NCI-H69 (cell line): Measurements from ENCODE around the gene TEAD2.
"Not testable (repeated sequence)": the region's sequence is repeated elsewhere in the genome, so short reads cannot be mapped to it uniquely, and the experiment has no call there.

ENCODE experiments used
- DNase-seq: peaks from one replicate; lab custom pipeline; 2025; lab: John Stamatoyannopoulos, UW

Gene TEAD2

GRCh38 chr19:49383599-49383998 lies 21.4 kb upstream of the TEAD2 start:
- DNase-seq, result no peak

GRCh38 chr19:49382639-49383038 lies 20.4 kb upstream of the TEAD2 start:
- DNase-seq, result no peak

GRCh38 chr19:49380391-49380790 lies 18.2 kb upstream of the TEAD2 start:
- DNase-seq, result no peak

GRCh38 chr19:49378512-49378911 lies 16.3 kb upstream of the TEAD2 start:
- no peak for DNase-seq

- no peak for DNase-seq
Measured at GRCh38 chr19:49374665-49375434, 12.6 kb upstream of the TEAD2 start.

GRCh38 chr19:49373174-49373573 lies 11.0 kb upstream of the TEAD2 start:
- DNase-seq, result not testable (repeated sequence)

GRCh38 chr19:49371184-49371583 lies 9.0 kb upstream of the TEAD2 start:
- DNase-seq, result no peak

- no peak for DNase-seq
Measured at GRCh38 chr19:49368711-49369358, 6.6 kb upstream of the TEAD2 start.

GRCh38 chr19:49366110-49366509 lies 3.9 kb upstream of the TEAD2 start:
- DNase-seq, result no peak

- no peak for DNase-seq
Measured at GRCh38 chr19:49364083-49364737, 2.0 kb upstream of the TEAD2 start.

GRCh38 chr19:49363268-49364082 lies 1.3 kb upstream of the TEAD2 start, which contains the start of gene DKKL1:
Gene DKKL1 (plus strand): TSS chr19:49363877. CDS start chr19:49363999, 122 bp downstream.
- DNase-seq, result peak; percentile 56

- DNase-seq, result no peak
Measured at GRCh38 chr19:49362929-49363267, 682 bp upstream of the TEAD2 start.

- peak; percentile 30 for DNase-seq
Measured at GRCh38 chr19:49361438-49362047, 673 bp downstream of the TEAD2 start.

- DNase-seq, result no peak
Measured at GRCh38 chr19:49359851-49360820, 2.1 kb downstream of the TEAD2 start.

- no peak for DNase-seq
Measured at GRCh38 chr19:49357186-49357585, 5.0 kb downstream of the TEAD2 start.

- DNase-seq, result no peak
Measured at GRCh38 chr19:49356382-49356781, 5.8 kb downstream of the TEAD2 start.

GRCh38 chr19:49355909-49356353 lies 6.3 kb downstream of the TEAD2 start:
- peak; percentile 16 for DNase-seq

- no peak for DNase-seq
Measured at GRCh38 chr19:49349567-49349966, 12.6 kb downstream of the TEAD2 start.

- DNase-seq, result no peak
Measured at GRCh38 chr19:49348305-49349189, 13.7 kb downstream of the TEAD2 start.
